HG02870 (cell line): ENCODE results near the gene KCNJ16.

Experiments used
- ATAC-seq: cut with Tn5 transposase; IDR thresholded peaks from one replicate; pipeline ENCODE4 v1.9.1; 2021; ENCODE audit warnings: mild to moderate bottlenecking, moderate library complexity; ENCODE audit not compliant: unreplicated experiment

KCNJ16 gene

GRCh38 chr17:70095455-70095854, 20.4 kb downstream of the KCNJ16 start:
- ATAC-seq = no peak

GRCh38 chr17:70096861-70097260, 21.8 kb downstream of the KCNJ16 start:
- ATAC-seq = no peak

GRCh38 chr17:70098030-70098429, 23.0 kb downstream of the KCNJ16 start:
- no peak for ATAC-seq

GRCh38 chr17:70099294-70099693, 24.3 kb downstream of the KCNJ16 start:
- no peak for ATAC-seq

GRCh38 chr17:70099884-70100283, 24.9 kb downstream of the KCNJ16 start:
- no peak for ATAC-seq

GRCh38 chr17:70100983-70101382, 26.0 kb downstream of the KCNJ16 start:
- no peak for ATAC-seq

GRCh38 chr17:70102531-70102930, 27.5 kb downstream of the KCNJ16 start:
- ATAC-seq = no peak

GRCh38 chr17:70104791-70105523, 29.9 kb downstream of the KCNJ16 start:
- ATAC-seq = no peak

GRCh38 chr17:70105641-70106040, 30.6 kb downstream of the KCNJ16 start:
- no peak for ATAC-seq

- ATAC-seq = no peak
Measured at GRCh38 chr17:70106551-70106950, 31.5 kb downstream of the KCNJ16 start.

- ATAC-seq = no peak
Measured at GRCh38 chr17:70107441-70107840, 32.4 kb downstream of the KCNJ16 start.

- no peak for ATAC-seq
Measured at GRCh38 chr17:70107904-70108565, 33.0 kb downstream of the KCNJ16 start.

GRCh38 chr17:70109497-70109896, 34.5 kb downstream of the KCNJ16 start:
- ATAC-seq = no peak

- no peak for ATAC-seq
Measured at GRCh38 chr17:70110443-70110880, 35.4 kb downstream of the KCNJ16 start.

GRCh38 chr17:70111201-70111600, 36.2 kb downstream of the KCNJ16 start:
- no peak for ATAC-seq

GRCh38 chr17:70114405-70114804, 39.4 kb downstream of the KCNJ16 start:
- ATAC-seq = no peak

- ATAC-seq = no peak
Measured at GRCh38 chr17:70115126-70115525, 40.1 kb downstream of the KCNJ16 start.

GRCh38 chr17:70116919-70117318, 41.9 kb downstream of the KCNJ16 start:
- ATAC-seq = no peak

- no peak for ATAC-seq
Measured at GRCh38 chr17:70119545-70119944, 44.5 kb downstream of the KCNJ16 start.

GRCh38 chr17:70119983-70120382, 45.0 kb downstream of the KCNJ16 start:
- ATAC-seq = no peak

GRCh38 chr17:70120425-70120824, 45.4 kb downstream of the KCNJ16 start:
- peak; percentile 55 for ATAC-seq

- ATAC-seq = no peak
Measured at GRCh38 chr17:70121126-70121525, 46.1 kb downstream of the KCNJ16 start.
